ENCODE results near the gene HTATSF1.

HTATSF1 gene

GRCh38 chrX:136496186-136496763 is 1.1 kb upstream of the HTATSF1 start:
- no peak for DNase-seq (ENCODE audit: low spot score)

- peak; percentile 88 for DNase-seq (ENCODE audit: low spot score)
These were observed 432 bp upstream of the HTATSF1 start for GRCh38 chrX:136496764-136497555.

GRCh38 chrX:136519069-136519468 is 21.7 kb downstream of the HTATSF1 start:
- DNase-seq (ENCODE audit: low spot score): no peak

GRCh38 chrX:136523770-136524169 is 26.4 kb downstream of the HTATSF1 start:
- DNase-seq (ENCODE audit: low spot score): no peak

GRCh38 chrX:136525738-136526606 is 28.6 kb downstream of the HTATSF1 start:
- DNase-seq (ENCODE audit: low spot score): peak; percentile 74

GRCh38 chrX:136528645-136529315 is 31.4 kb downstream of the HTATSF1 start:
- DNase-seq (ENCODE audit: low spot score): no peak

GRCh38 chrX:136529795-136530194 is 32.4 kb downstream of the HTATSF1 start:
- no peak for DNase-seq (ENCODE audit: low spot score)

- no peak for DNase-seq (ENCODE audit: low spot score)
These were observed 34.6 kb downstream of the HTATSF1 start, which contains the start of gene VGLL1 for GRCh38 chrX:136531951-136532350. VGLL1 (plus strand) TSS chrX:136532215; CDS start chrX:136536021, 3,806 bp downstream.

- no peak for DNase-seq (ENCODE audit: low spot score)
These were observed 36.7 kb downstream of the HTATSF1 start for GRCh38 chrX:136534131-136534530.

GRCh38 chrX:136538811-136539210 is 41.4 kb downstream of the HTATSF1 start:
- no peak for DNase-seq (ENCODE audit: low spot score)

GRCh38 chrX:136540226-136540625 is 42.8 kb downstream of the HTATSF1 start:
- DNase-seq (ENCODE audit: low spot score): no peak

- DNase-seq (ENCODE audit: low spot score): no peak
These were observed 43.9 kb downstream of the HTATSF1 start for GRCh38 chrX:136541294-136541693.

- no peak for DNase-seq (ENCODE audit: low spot score)
These were observed 44.9 kb downstream of the HTATSF1 start for GRCh38 chrX:136542281-136542680.

GRCh38 chrX:136546371-136546781 is 49.0 kb downstream of the HTATSF1 start:
- DNase-seq (ENCODE audit: low spot score): no peak

- DNase-seq (ENCODE audit: low spot score): no peak
These were observed 51.8 kb downstream of the HTATSF1 start for GRCh38 chrX:136549226-136549625.

- no peak for DNase-seq (ENCODE audit: low spot score)
These were observed 54.0 kb downstream of the HTATSF1 start for GRCh38 chrX:136551410-136551809.

- DNase-seq (ENCODE audit: low spot score): no peak
These were observed 58.3 kb downstream of the HTATSF1 start for GRCh38 chrX:136555694-136556093.

Measured in left forelimb (tissue), 1 donor.